NT2/D1 (cell line): ENCODE results near the gene ARHGAP8.

Experiments used
- SUZ12 ChIP-seq: IDR thresholded peaks from 2 replicates; pipeline ENCODE4 v1.6.1; 2011; ENCODE audit not compliant: insufficient read length, insufficient read depth; ENCODE audit errors: extremely low read depth
- YY1 ChIP-seq: IDR thresholded peaks from 2 replicates; pipeline ENCODE4 v1.6.1; 2011; ENCODE audit not compliant: insufficient read length, insufficient read depth
- ZNF274 ChIP-seq: IDR thresholded peaks from 2 replicates; pipeline ENCODE4 v1.6.1; 2011; ENCODE audit warnings: mild to moderate bottlenecking, low read depth, low read length

- TF ChIP-seq ZNF274 (no peak), YY1 (no peak), SUZ12 (no peak)
Observed at GRCh38 chr22:44846726-44847275, 94.4 kb downstream of the ARHGAP8 start.
